HG02852 (cell line): ENCODE data around the gene TBC1D13.
A peak's percentile ranks its signal among the peaks of the same experiment; 100 is the strongest.
"Not testable (repeated sequence)": the region's sequence is repeated elsewhere in the genome, so short reads cannot be mapped to it uniquely, and the experiment has no call there.

Experiments used
- ATAC-seq: cut with Tn5 transposase; IDR thresholded peaks from one replicate; pipeline ENCODE4 v1.9.1; 2021; ENCODE audit warnings: mild to moderate bottlenecking, moderate library complexity; ENCODE audit not compliant: unreplicated experiment

The TBC1D13 gene

GRCh38 chr9:128782669-128783068 is 4.4 kb upstream of the TBC1D13 start:
- no peak for ATAC-seq

GRCh38 chr9:128785427-128785826 is 1.6 kb upstream of the TBC1D13 start:
- no peak for ATAC-seq

DNA sequence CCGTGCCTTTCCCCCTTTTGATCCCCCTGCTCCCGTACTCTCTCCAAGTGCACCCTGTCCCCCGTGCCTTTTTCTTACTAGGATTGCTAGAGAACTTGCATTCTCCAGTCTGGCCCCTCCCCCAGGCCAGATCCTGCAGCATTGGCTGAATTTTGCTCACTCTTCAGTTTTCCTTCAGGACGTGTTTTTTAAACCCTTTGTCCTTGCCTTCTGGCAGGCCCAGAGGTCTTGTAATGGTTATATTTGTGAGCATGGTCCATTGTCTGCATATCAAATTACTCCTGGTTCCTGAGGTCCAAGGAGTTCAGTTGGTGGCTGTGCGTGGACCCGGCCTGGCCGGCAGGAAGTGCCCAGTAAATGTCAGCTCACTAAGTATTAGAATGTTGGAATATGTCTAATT is 606 bp downstream of the TBC1D13 start:
- no peak for ATAC-seq

DNA sequence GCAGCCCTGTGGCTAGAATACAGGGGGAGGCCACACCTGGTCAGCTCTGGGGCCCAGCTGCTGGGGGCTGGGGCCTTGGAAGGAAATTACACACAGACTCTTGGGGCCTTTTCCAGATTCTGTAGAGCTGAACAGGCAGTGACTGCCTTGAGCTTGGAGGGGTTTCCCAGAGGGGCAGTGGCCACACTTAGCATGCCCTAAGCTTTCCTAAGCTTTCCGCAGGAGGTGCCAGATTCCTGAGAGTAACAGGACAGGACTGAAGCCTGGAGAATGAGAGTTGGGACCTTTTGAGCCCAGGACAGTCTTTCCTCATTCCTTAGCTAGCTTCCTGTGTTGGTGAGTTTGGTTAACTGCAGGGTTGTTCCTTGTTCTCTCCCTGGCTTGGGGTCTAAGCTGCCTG is 1.4 kb downstream of the TBC1D13 start:
- ATAC-seq: no peak

DNA sequence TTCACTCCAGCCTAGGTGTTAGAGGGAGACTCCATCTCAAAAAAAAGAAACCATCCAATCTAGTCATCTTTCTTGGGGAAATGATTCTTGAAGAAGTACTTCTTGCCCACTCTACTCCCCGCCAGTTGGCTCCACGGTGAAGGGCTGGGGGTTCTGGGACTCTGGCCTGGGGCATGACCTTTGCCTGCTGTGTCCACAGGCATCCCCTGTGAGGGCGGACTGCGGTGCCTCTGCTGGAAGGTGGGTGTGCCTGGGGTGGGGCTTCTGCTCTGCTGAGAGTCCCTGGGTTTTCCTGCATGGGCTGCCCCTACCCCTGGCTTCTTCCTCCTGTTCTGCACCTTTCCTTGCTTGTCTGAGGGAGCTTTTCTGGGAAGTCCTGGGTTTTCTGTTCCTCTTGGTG is 3.5 kb downstream of the TBC1D13 start:
- ATAC-seq: no peak

GRCh38 chr9:128792134-128792533 is 5.1 kb downstream of the TBC1D13 start:
- ATAC-seq: no peak

DNA sequence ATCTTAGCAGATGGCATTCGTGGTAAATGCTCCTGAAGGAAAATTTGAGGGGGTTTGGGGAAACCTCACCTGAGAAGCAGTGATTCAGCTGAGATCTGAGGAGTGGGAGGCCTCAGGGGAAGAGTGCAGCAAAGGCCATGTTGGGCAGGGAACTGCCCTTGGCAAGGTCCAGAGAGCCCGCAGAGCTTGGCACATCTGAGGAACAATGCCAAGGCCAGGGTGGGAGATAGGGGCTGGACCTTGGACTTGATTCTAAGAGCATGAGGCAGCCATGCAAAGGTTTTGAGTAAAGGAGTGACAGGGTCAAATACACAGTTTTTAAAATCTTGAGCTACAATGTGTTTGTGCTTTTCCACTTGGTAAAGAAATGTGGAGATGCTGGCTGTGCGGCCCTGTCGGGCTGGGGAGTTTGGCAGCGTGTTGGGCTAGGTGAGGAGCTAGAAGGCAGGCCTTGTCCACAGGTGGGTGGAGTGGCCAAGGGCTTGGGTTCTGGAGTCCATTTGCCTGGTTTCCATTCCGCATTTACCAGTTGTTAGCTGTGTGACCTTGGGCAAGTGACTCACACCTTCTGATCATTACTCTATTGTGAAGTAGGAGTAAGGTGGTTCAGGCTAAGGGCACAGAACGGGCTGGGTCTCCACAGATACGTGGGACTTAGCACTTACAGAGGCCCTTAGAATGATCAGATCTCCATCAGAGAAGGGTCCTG is 6.1 kb downstream of the TBC1D13 start:
- ATAC-seq: no peak

GRCh38 chr9:128794961-128795360 is 7.9 kb downstream of the TBC1D13 start:
- ATAC-seq: not testable (repeated sequence)

DNA sequence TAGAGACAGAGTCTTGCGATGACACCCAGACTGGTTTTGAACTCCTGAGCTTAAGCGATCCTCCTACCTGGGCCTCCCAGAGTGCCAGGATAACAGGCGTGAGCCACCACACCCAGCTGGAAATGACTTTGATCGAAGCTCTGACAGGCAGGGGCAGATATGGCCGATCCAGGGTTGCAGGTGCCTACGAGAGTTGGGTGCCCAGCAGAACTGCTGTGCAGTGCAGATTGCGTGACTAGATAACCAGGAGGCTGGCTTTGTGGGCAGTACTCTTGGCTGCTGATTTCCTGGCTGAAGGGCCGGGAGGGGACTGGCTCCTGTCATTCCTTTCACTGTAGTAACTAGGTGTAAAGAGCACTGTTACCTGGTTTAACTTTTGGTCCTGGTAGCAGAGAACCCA is 11.8 kb downstream of the TBC1D13 start:
- ATAC-seq: no peak

GRCh38 chr9:128800061-128800460 is 13.0 kb downstream of the TBC1D13 start:
- ATAC-seq: no peak

DNA sequence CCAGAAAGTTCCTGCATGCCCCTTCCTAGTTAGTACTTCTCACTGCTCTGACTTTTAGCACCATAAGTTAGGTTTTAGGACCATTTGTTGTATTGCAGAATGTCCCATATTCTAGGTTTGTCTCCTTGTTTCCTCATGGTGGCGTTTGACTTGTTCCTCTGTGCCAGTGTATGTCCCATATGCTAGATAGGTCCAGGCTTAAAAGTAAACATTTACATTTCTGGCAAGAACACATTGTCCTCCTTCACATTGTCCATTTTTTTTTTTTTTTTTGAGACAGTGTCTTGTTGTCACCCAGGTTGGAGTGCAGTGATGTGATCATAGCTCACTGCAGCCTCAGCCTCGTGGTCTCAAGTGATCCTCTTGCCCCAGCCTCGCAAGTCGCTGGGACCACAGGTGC is 15.4 kb downstream of the TBC1D13 start:
- no peak for ATAC-seq

DNA sequence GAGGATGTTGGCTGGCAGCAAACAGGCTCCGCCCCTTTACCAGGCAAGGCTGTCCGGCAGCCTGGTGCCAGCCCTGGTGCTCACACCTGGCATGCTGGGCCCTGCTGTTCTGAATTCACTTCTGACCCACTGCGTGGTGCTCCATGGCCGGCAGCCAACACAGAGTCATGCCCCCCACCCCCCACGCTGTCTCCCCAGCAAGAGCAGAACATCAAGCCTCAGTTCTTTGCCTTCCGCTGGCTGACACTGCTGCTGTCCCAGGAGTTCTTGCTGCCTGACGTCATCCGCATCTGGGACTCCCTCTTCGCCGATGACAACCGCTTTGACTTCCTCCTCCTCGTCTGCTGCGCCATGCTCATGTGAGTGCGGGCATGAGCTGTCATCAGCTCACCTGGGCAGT is 18.6 kb downstream of the TBC1D13 start:
- ATAC-seq: no peak

DNA sequence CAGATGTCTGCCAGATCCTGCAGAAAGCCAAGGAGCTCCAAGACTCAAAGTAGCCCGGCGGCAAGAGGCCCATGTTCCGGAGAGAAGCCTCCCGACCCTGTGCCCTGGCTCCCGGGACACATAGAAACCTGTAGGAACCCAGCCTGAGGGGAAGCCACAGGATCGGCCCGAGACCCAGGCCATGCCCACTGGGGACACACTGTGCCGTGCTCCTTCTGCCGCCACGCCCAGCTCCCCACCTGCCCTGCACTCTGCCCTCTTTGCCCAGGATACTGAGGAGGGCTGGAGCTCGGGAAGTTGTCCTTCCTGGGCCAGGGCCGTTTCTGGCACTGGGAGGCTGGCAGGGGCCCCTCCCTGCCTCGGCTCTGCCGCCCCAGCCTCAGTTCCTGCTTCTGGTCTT is 20.8 kb downstream of the TBC1D13 start:
- ATAC-seq: no peak

DNA sequence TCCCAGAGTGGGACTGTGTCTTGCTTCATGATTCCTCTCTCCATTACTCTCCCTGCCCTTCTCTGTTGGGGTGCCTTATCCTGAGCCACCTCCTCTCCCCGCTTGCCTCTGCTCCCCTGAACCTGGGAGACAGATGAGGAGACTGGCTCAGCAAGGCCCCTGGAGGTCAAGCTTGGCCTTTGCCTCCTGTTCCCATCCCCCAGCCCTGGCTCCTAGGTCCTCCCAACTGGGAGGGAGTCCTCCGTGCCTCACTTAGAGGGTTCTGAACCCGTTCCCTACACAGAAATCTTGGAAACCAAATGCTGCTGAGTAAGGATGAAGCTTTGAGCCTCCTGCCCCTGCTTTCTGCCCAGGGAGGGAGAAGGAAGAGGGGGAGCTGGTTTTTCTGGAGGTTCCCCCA is 21.5 kb downstream of the TBC1D13 start:
- no peak for ATAC-seq

DNA sequence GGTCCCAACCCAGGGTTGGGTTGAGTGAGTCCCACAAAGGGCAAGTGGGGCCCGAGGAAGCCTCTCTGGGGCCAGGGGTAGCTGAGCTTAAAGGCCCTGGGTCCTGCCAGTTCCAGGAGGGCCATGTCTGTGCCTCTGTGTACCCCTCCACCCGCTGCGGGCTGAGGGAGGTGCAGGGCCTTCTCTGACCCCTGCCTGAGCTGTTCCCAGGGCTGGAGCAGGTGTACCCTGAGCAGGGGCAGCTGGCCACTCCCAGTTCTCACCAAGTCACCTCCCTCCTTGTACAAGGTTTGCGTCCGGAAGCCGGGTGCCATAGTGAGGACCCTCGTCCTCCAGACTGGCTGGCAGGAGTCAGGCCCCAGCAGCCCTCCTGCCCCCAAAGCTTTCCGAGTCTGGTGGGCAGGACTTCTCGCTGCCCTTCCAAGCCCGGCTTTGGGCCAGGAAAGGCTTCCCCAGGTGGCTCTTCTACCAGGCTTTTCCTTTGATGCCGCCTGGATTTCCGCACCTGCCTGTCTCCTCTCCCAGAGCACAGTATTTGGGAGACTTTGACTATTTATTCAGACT is 22.1 kb downstream of the TBC1D13 start:
- ATAC-seq: no peak

DNA sequence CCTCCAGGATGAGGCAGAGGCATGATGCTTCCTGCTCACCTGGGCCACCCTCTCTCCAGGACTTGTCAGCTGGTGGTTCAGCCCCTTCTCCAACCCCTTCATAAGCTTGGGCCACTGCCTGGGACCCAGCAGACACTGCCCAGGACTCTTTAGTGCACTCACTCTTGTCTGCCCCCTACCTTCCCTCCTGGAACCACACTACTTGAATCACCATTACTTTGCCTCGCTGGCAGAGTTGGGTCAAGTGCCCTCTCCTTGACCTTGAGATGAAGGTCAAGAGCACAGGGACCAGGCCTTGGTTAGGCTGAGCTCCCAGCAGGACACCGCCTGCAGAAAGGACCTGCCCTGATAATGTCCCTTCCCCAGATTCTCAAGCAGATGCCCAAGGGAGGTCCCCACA is 22.8 kb downstream of the TBC1D13 start:
- no peak for ATAC-seq

- ATAC-seq: no peak
Observed at GRCh38 chr9:128810873-128811272, 23.8 kb downstream of the TBC1D13 start.

- peak; percentile 87 for ATAC-seq
Observed at GRCh38 chr9:128818099-128818838, 31.2 kb downstream of the TBC1D13 start, which contains the start of gene ENDOG. Gene ENDOG, plus strand, starts transcription at chr9:128818500. Its CDS starts 185 bp downstream, at chr9:128818685.

GRCh38 chr9:128818839-128819715 is 32.0 kb downstream of the TBC1D13 start:
- ATAC-seq: peak; percentile 33

DNA sequence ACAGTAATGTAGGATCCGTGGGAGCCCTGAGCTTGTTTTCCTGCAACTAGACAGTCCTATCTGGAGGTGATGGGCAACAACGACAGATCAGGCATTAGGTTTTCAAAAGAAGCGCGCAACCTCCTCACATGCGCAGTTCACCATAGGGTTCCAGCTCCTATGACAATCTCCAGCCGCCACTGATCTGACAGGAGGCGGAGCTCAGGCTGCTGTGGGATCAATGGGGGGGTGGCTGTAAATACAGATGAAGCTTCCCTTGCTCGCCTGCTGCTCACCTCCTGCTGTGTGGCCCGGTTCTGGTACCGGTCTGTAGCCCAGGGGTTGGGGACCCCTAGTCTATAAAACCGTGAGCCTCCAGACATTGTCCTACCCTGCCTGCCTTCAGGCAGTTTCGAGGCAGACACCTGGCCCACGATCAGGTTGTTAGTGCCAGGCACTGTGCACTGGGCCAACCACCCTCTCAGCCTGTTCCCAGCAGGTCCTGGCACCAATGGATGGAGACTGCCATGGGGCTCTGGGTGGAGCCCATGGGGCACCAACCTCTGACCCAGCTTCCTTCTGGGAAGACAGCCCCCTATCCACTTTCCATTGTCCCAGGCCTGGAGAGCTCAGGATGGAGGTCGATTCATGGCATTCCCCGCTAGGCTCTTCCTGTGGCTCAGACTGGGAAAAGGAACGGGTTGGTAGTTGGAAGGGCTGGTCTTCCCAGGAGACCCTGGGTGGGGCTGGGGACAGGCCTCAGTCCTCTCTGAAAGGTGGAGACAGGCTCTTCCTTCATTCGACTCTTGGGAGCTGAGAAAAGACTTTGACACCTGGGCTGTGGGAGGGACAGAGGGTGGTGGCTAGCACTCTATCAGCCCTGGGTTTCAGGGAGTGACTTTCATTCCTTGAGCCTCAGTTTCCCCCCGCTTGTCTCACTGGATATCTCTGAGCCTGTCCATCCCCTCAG is 32.9 kb downstream of the TBC1D13 start:
- no peak for ATAC-seq
